ENCODE measurements around the gene ZC3H7A.

The ZC3H7A gene

DNA sequence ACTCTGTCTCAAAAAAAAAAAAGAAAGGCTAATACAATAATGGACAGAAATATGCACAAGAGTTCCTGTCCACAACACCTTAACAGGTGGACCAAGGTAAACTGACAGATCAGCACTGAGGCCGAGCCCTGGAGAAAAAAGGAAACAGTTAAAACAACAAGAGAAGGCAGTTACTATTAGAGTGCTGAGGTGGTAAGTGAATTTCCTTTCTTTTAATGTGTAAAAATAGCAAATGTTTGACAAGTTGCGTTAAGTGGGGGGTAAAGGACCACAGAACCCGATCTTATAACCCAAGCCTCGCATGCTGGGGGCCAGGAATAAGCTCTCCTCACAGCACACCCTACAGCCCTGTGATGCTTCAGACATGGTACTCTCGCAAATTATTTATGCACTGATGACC, 79.2 kb downstream of the ZC3H7A start:
- Histone ChIP-seq H3K27me3 (ENCODE audit: control insufficient read depth, insufficient read depth, low read length) (no peaks in the 10 kb centered on the region), H3K4me1 (ENCODE audit: control insufficient read depth, insufficient read depth, low read length) (peaks cover 5% of the 10 kb centered on the region; the same call in 1 of the 2 replicates), H3K9ac (ENCODE audit: low read depth, low read length) (no peak overlapping the region), H3K9me3 (ENCODE audit: control insufficient read depth, insufficient read depth, low read length) (no peaks in the 10 kb centered on the region), H3K4me3 (ENCODE audit: low read depth, low read length) (no peak overlapping the region), H3K27ac (ENCODE audit: low read depth, low read length) (no peak overlapping the region), H3K36me3 (ENCODE audit: control insufficient read depth, insufficient read depth, low read length) (peaks cover 32% of the 10 kb centered on the region)

DNA sequence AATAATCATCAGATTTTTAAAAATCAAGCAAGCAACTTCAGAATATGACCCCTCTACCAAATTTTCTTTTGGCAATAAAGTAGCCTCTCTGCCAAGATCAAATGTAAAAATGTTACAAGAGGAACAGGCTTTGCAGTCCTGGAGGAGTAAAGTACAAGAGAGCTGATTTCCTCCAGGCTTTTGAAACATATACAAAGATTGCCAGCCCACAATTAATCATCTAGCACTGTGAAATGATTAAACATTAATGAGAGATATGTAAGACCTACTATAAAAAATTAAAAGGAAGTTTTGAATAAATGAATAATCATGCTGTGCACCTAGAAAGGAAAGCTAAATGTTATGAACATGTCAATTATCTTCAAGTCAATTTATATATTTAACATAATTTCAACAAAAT, 80.7 kb downstream of the ZC3H7A start:
- H3K27ac ChIP-seq (ENCODE audit: low read depth, low read length) = no peak overlapping the region
- H3K4me3 ChIP-seq (ENCODE audit: low read depth, low read length) = no peak overlapping the region
- H3K36me3 ChIP-seq (ENCODE audit: control insufficient read depth, insufficient read depth, low read length) = peaks cover 26% of the 10 kb centered on the region
- peaks cover 5% of the 10 kb centered on the region; the same call in 1 of the 2 replicates for H3K4me1 ChIP-seq (ENCODE audit: control insufficient read depth, insufficient read depth, low read length)
- no peaks in the 10 kb centered on the region for H3K27me3 ChIP-seq (ENCODE audit: control insufficient read depth, insufficient read depth, low read length)
- no peak overlapping the region for H3K9ac ChIP-seq (ENCODE audit: low read depth, low read length)
- H3K9me3 ChIP-seq (ENCODE audit: control insufficient read depth, insufficient read depth, low read length) = no peaks in the 10 kb centered on the region

DNA sequence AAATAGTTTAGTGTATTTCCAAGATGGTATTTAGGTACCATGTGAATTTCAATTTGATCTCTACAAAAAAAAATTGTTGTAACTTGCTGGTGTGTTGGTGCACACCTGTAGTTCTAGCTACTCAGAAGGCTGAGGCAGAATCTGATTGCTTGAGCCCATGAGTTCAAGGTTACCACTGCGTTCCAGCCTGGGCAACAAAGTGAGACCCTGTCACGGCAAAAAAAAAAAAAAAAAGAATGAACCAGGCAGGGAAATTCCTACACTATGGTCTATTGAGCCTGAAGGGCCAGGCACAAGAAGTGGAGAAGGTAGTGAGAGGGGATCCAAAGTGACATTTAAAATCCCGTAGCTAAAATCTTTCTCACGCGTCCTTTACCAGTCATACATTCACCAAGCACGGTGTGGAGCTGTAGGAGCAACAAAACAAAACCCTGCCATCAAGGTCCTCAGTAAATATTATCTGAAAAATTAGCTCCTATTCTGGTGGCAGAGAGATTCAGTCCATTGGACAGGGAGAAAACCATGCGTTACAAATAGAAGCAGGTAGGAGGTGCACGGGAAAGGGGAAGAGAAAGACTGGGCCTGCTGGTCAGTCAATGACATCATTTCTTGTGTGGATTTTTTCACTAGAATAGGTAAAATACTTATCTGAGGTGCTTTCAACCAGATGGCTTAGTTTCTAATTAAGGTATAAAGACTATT, 81.7 kb downstream of the ZC3H7A start:
- no peaks in the 10 kb centered on the region for H3K27me3 ChIP-seq (ENCODE audit: control insufficient read depth, insufficient read depth, low read length)
- H3K9ac ChIP-seq (ENCODE audit: low read depth, low read length) = no peak overlapping the region
- peaks cover 19% of the 10 kb centered on the region for H3K36me3 ChIP-seq (ENCODE audit: control insufficient read depth, insufficient read depth, low read length)
- no peaks in the 10 kb centered on the region for H3K9me3 ChIP-seq (ENCODE audit: control insufficient read depth, insufficient read depth, low read length)
- H3K4me3 ChIP-seq (ENCODE audit: low read depth, low read length) = no peak overlapping the region
- peaks cover 5% of the 10 kb centered on the region; the same call in 1 of the 2 replicates for H3K4me1 ChIP-seq (ENCODE audit: control insufficient read depth, insufficient read depth, low read length)
- no peak overlapping the region for H3K27ac ChIP-seq (ENCODE audit: low read depth, low read length)

DNA sequence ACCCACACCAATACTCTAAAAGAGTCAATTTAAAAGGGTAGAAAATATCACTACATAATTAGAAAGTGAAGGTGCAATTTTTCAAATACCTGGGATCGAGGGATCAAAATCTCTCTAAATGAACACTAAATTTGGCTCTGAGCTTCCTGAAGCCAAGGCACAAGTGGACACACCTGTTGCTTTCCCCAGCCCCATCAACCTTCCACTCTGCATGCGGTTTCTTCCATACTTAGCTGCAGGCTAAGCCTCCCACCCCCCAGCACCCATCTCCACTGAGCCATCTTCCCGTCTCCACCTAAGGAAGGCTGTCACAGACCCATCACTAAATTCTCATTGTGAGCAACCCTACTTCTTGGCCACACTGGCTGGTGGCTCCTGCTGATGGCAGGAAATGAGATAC, 84.9 kb downstream of the ZC3H7A start:
- Histone ChIP-seq H3K27ac (ENCODE audit: low read depth, low read length) (no peak overlapping the region), H3K9me3 (ENCODE audit: control insufficient read depth, insufficient read depth, low read length) (no peaks in the 10 kb centered on the region), H3K36me3 (ENCODE audit: control insufficient read depth, insufficient read depth, low read length) (peaks cover 19% of the 10 kb centered on the region), H3K27me3 (ENCODE audit: control insufficient read depth, insufficient read depth, low read length) (no peaks in the 10 kb centered on the region), H3K4me1 (ENCODE audit: control insufficient read depth, insufficient read depth, low read length) (no peaks in the 10 kb centered on the region), H3K9ac (ENCODE audit: low read depth, low read length) (no peak overlapping the region), H3K4me3 (ENCODE audit: low read depth, low read length) (no peak overlapping the region)

DNA sequence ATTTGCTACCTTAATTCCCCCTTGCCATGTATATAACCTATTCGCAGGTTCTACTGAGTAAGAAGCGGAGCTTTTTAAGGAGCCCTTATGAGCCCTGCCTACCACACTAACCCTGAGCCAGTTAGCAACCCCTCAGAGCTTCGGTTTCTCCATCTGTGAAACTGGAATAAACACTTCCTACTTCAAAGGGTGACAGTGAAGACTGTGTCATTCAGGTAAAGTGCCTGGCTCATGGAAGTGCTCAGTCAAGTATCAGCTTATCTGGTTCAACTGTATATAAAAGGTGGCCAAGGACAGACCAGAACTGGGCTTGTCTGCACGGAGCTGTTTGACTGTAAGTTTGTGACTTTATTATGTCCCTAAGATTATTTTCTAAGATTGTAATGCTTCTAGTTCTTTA, 85.4 kb downstream of the ZC3H7A start:
- H3K27ac ChIP-seq (ENCODE audit: low read depth, low read length) = no peak overlapping the region
- no peak overlapping the region for H3K4me3 ChIP-seq (ENCODE audit: low read depth, low read length)
- H3K4me1 ChIP-seq (ENCODE audit: control insufficient read depth, insufficient read depth, low read length) = no peaks in the 10 kb centered on the region
- H3K9me3 ChIP-seq (ENCODE audit: control insufficient read depth, insufficient read depth, low read length) = no peaks in the 10 kb centered on the region
- peaks cover 19% of the 10 kb centered on the region for H3K36me3 ChIP-seq (ENCODE audit: control insufficient read depth, insufficient read depth, low read length)
- no peaks in the 10 kb centered on the region for H3K27me3 ChIP-seq (ENCODE audit: control insufficient read depth, insufficient read depth, low read length)
- H3K9ac ChIP-seq (ENCODE audit: low read depth, low read length) = no peak overlapping the region

DNA sequence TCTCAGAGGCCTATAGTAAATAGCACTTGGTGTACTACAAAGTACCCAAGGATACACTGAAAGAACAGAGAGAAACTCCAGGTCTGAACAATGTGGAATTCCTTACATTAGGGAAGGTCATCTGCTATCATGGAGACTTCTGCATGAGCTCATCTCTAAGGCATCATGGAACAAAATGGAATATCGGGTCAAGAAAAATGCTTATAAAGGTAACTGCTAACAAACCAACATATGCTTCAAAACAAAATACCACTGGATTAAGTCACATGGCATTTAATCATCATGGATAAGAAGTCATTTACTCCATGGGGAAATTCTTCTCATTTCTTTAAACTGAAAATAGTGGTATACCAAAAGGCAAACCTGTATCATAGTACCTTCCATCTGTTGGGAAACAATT, 88.6 kb downstream of the ZC3H7A start:
- Histone ChIP-seq H3K36me3 (ENCODE audit: control insufficient read depth, insufficient read depth, low read length) (peaks cover 11% of the 10 kb centered on the region), H3K4me3 (ENCODE audit: low read depth, low read length) (no peak overlapping the region), H3K4me1 (ENCODE audit: control insufficient read depth, insufficient read depth, low read length) (no peaks in the 10 kb centered on the region), H3K9me3 (ENCODE audit: control insufficient read depth, insufficient read depth, low read length) (no peaks in the 10 kb centered on the region), H3K27ac (ENCODE audit: low read depth, low read length) (no peak overlapping the region), H3K27me3 (ENCODE audit: control insufficient read depth, insufficient read depth, low read length) (no peaks in the 10 kb centered on the region), H3K9ac (ENCODE audit: low read depth, low read length) (no peak overlapping the region)

DNA sequence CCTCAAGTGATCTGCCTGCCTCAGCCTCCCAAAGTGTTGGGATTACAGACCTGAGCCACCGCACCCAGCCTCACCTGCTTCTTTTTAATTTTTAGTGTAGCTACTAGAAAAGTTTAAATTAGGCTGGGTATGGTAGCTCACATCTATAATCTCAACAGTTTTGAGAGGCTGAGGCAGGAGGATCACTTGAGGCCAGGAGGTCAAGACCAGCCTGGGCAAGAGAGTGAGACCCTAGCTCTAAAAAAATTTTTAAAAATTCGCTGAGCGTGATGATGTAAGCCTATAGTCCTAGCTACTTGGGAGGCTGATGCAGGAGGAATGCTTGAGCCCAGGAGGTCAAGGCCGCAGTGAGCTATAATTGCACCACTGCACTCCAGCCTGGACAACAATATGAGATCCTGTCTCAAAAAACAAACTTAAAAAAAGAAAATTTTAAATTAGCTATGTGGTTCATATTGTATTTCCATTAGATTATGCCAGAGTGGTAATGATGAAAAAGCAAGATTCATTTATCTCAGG, 89.3 kb downstream of the ZC3H7A start:
- peaks cover 15% of the 10 kb centered on the region for H3K36me3 ChIP-seq (ENCODE audit: control insufficient read depth, insufficient read depth, low read length)
- no peak overlapping the region for H3K27ac ChIP-seq (ENCODE audit: low read depth, low read length)
- no peaks in the 10 kb centered on the region for H3K9me3 ChIP-seq (ENCODE audit: control insufficient read depth, insufficient read depth, low read length)
- no peaks in the 10 kb centered on the region for H3K4me1 ChIP-seq (ENCODE audit: control insufficient read depth, insufficient read depth, low read length)
- no peak overlapping the region for H3K4me3 ChIP-seq (ENCODE audit: low read depth, low read length)
- H3K27me3 ChIP-seq (ENCODE audit: control insufficient read depth, insufficient read depth, low read length) = no peaks in the 10 kb centered on the region
- no peak overlapping the region for H3K9ac ChIP-seq (ENCODE audit: low read depth, low read length)

DNA sequence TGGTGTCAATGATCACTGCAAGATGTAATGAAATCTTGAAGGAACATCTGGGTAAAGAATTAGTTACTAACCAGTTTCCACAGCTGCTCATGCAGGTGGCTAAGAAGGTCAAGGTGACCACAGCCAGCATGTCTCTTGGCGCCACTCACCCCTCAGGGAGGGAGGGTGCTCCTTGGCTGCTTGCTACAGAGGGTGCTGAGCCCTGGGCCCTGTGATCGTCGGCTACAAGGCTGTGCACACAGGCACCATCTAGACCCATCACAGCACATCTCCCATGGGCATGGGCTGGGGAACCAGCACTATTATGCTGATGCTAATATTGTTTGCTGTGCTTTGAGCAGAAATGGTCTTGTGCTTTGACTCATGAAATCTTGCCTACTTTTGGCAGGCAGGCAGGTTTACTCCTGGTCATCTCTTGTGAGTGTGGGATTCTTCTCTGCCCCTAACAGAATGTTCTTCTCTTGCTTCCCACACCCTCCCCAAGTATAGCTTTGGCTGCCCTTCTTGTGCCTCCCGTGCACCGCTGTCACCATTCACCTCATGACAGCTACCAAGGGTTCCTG, 90.8 kb downstream of the ZC3H7A start:
- no peak overlapping the region for H3K9ac ChIP-seq (ENCODE audit: low read depth, low read length)
- no peaks in the 10 kb centered on the region for H3K27me3 ChIP-seq (ENCODE audit: control insufficient read depth, insufficient read depth, low read length)
- H3K4me3 ChIP-seq (ENCODE audit: low read depth, low read length) = no peak overlapping the region
- no peak overlapping the region for H3K27ac ChIP-seq (ENCODE audit: low read depth, low read length)
- peaks cover 17% of the 10 kb centered on the region for H3K36me3 ChIP-seq (ENCODE audit: control insufficient read depth, insufficient read depth, low read length)
- H3K9me3 ChIP-seq (ENCODE audit: control insufficient read depth, insufficient read depth, low read length) = no peaks in the 10 kb centered on the region
- no peaks in the 10 kb centered on the region for H3K4me1 ChIP-seq (ENCODE audit: control insufficient read depth, insufficient read depth, low read length)

DNA sequence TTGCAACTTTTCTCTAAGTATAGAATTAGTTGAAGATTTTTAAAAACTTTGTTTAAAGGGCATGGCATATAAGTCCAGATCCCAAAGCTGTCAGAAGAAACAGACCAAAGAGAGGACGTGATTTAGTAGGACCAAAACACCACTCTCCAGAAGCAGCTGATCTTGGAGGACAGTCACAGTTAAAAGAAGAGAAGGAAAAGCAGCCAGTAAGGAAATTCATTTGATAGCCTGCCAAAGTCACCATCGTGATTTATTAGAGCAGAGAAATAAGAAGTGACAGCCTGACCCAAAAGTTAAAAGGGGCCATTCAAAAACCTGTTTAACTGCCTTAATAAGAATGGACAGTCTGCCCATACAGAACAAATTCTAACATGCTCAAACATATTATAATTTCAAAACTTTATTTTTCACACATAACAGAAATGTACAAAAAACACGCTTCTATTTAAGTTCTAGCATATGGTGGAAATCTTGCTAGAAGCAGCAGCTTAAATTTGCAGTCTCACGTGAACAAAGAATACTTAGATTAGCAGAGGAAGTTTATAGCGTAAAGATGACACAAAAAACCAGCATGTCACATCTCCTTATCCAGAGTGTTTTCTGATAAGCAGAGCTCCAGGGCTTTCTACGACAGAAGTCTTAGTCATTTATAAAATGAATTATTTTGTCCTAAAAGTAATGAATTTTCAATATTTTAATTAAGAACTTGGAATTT, 91.6 kb downstream of the ZC3H7A start:
- Histone ChIP-seq H3K27me3 (ENCODE audit: control insufficient read depth, insufficient read depth, low read length) (no peaks in the 10 kb centered on the region), H3K27ac (ENCODE audit: low read depth, low read length) (no peak overlapping the region), H3K9me3 (ENCODE audit: control insufficient read depth, insufficient read depth, low read length) (no peaks in the 10 kb centered on the region), H3K36me3 (ENCODE audit: control insufficient read depth, insufficient read depth, low read length) (peaks cover 17% of the 10 kb centered on the region), H3K9ac (ENCODE audit: low read depth, low read length) (no peak overlapping the region), H3K4me1 (ENCODE audit: control insufficient read depth, insufficient read depth, low read length) (no peaks in the 10 kb centered on the region), H3K4me3 (ENCODE audit: low read depth, low read length) (no peak overlapping the region)
